Right cardiac atrium (tissue), 5 donors: ENCODE results near the gene AMZ2. TPM values are rescaled to one million over a fixed set of nuclear protein-coding genes. Genes with fewer than 3 reads are reported as not detected.
"Not testable (repeated sequence)": the region's sequence is repeated elsewhere in the genome, so short reads cannot be mapped to it uniquely, and the experiment has no call there.

Source experiments
- ATAC-seq, 2 donors: fragments of 200-7000 bp; cut with Tn5 transposase; one replicate each; pipeline versions ENCODE4 v1.8.0 to v1.9.1; 2020; ENCODE audit warnings: moderate library complexity in 2 of 2, mild to moderate bottlenecking in 1 of 2
- DNase-seq, 3 donors: peaks; one replicate each; pipeline ENCODE4 v3.0.0-alpha.2; 2020
- H3K27ac ChIP-seq: one replicate; pipeline ENCODE4 v1.5.1; 2013; ENCODE audit warnings: mild to moderate bottlenecking, low read length, control low read depth, moderate library complexity
- H3K27me3 ChIP-seq: one replicate; pipeline ENCODE4 v1.6.1; 2013; ENCODE audit not compliant: control insufficient read depth, insufficient read depth
- H3K4me1 ChIP-seq: one replicate; pipeline ENCODE4 v1.6.1; 2013; ENCODE audit warnings: low read length; ENCODE audit not compliant: control insufficient read depth, insufficient read depth
- H3K4me3 ChIP-seq: one replicate; pipeline ENCODE4 v1.5.1; 2013; ENCODE audit warnings: low read length, control low read depth
- H3K9me3 ChIP-seq: one replicate; pipeline ENCODE4 v1.6.1; 2013; ENCODE audit warnings: low read length; ENCODE audit not compliant: control insufficient read depth
- WGBS: extraction: QIAGEN DNeasy Blood & Tissue Kit; methylation state at CpG from one replicate; pipeline ENCODE4 v1.1.7; 2013; 5-methylcytosine and 5-hydroxymethylcytosine counted together
- intact Hi-C, 4 donors: fragments of 100-400 bp; cut with DNase I; formaldehyde crosslinking; loops; one replicate each; pipeline versions ENCODE4 v1.11.0 to v1.14.0; 2022 to 2023
- polyA plus RNA-seq: library from polyadenylated mRNA; stranded (reverse); fragments of 200-250 nt; gene quantifications from one replicate; pipeline ENCODE4 v1.2.3, GENCODE V29; 2013
- total RNA-seq, 4 donors: library from RNA; stranded (reverse); fragmentation: NEBNext Ultra II Directional; extraction: Animal tissue kit (Norgen Biotek cat#: 25700); gene quantifications; one replicate each; pipeline ENCODE4 v1.2.1, GENCODE V29; 2021
- donor health status: healthy with polysubstance abuse.
- donor health status: DM: no; HTN: yes; CAD: no.
- donor health status: DM: no; HTN: no; CAD: no.
- donor health status: DM: no; HTN: yes; CAD: no; lungs with severe emphysema.
- donor health status: DM: yes; HTN: yes; CAD: no.

AMZ2 gene
- total and polyA plus RNA-seq, 5 donors, result 73.9 to 98.3 (median 95.1) TPM

DNA sequence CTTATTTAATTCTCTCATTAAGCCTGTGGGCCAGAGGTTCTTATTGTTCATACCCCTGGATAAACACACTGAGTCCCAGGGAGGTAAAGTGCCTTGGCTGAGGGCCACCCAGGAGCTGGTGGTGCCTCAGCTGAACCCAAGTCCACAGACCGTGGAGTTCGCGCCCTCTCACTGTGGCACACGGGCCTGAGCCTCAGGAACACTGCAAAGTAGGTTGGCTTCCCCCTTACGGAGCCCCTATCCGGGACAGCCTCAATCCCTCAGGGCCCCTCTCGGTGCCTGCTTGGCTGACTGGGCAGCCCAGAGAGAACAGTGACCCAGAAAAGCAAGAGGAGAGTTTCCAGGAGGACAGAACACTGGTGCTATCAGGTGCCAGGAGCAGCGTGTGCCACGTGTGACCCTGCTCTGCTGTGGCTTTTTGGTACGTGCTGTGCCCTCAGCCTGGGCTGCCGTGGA is 12.5 kb upstream of the AMZ2 start:
- H3K4me1 ChIP-seq, H3K9me3 ChIP-seq, H3K4me3 ChIP-seq, intact Hi-C loops, H3K27me3 ChIP-seq: not testable (repeated sequence)
- 62% methylated on average over 11 of the region's 11 CpGs for WGBS
- ATAC-seq, result peak; percentile 88 to 92
- peak; percentile 55 to 82 (median 80) for DNase-seq
- peak overlapping the region; percentile 97 for H3K27ac ChIP-seq

DNA sequence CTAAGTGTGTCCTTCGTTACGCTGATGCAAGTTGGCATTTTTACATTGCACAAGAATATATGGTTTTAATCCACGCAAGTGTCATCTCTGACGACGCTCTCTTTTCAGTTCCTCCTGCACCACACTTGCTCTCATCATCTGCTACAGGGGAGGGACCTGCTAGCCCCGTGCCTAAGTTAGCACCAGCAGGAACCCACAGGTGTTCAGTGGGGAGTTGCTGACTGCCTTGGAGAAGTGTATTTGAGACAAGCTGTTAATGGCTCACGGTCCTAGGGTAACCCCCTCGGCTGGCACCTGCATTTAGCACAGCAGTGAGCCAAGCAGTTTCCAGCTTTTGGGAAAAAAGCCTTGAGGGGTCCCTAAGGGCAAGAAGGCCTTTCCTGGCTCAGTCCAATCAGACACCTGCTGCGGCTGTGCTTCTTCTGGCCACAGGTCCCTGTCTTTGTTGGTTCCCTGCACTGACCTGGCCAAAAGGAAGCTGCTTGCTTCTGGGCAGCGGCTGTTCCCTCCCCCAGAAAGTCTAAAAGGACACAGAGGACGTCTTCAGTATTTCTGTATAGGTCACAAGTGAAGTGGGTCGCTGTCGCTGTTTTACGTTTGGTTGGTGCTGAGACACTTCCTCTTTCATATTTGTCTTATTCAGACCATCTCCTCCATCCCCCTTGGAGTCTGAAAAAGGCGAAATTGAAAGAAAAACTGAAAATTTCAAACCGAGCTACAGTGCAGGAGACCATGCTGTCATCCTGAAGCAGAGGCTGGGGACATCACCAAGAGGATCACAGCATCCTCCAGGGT is 10.3 kb upstream of the AMZ2 start:
- peak; percentile 18 to 35 for ATAC-seq
- intact Hi-C loops, H3K27ac ChIP-seq, H3K4me1 ChIP-seq, H3K4me3 ChIP-seq, DNase-seq, H3K9me3 ChIP-seq, H3K27me3 ChIP-seq: not testable (repeated sequence)
- 69% methylated on average over 16 of the region's 16 CpGs for WGBS

DNA sequence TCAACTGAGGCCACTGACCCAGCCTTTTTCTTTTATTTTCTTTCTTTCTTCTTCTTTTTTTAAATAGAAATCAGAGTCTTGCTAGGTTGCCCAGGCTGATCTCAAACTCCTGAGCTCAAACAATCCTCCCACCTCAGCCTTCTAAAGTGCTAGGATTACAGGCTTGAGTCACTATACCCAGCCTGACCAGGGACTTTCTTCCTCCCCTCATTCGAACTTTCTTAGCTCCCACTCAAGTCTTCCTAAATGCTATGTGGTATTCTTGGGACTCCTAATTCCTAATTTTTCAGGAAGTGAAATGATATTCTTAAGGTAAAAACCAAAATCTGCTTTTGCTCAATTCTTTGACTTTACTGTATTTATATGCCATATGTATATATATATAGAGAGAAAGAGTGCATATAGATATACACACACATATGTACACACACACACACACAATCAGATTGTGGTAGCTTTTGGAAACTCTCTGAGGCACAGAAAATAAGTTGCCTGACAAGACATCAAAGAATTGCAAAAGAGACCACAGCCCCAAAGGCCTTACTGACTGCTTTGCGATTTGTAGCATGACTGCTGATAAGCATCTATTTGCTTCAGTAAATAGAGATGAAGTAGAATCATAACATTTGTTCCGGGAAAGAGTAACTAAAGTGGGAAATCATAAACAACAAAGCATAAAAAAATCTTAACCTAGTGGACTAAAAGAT is 9.5 kb upstream of the AMZ2 start:
- Histone ChIP-seq H3K27ac (no peak overlapping the region), H3K4me3 (no peak overlapping the region), H3K4me1 (peaks cover 4% of the 10 kb centered on the region), H3K9me3 (no peaks in the 10 kb centered on the region), H3K27me3 (no peaks in the 10 kb centered on the region)
- ATAC-seq, result no peak
- DNase-seq, result no peak
- 67% methylated on average over 3 of the region's 3 CpGs for WGBS
- intact Hi-C loops, result no loop called here

DNA sequence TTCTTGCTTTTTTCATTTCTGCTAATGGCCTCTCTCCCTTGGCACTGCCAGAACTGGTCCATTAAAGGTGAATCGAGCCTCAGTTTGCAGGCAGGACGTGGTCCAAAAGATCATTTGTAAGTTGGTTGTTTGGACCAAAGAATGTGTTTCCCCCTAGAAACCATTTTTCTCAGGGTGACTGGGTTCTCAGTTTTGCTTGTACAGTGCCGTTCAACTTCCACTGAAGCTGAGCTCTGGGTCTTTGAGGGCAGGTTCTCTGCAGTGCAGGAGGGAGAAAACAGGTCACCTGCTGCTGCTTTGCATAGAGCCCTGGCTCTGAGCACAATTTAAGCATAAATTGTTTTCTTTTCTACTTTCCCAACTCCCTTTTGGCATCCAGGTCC is 9.0 kb upstream of the AMZ2 start:
- Histone ChIP-seq H3K4me3 (no peak overlapping the region), H3K4me1 (peaks cover 4% of the 10 kb centered on the region), H3K27me3 (no peaks in the 10 kb centered on the region), H3K9me3 (no peaks in the 10 kb centered on the region), H3K27ac (no peak overlapping the region)
- ATAC-seq (no peak), DNase-seq (no peak)
- intact Hi-C loops, result no loop called here
- 83% methylated on average over 3 of the region's 3 CpGs for WGBS

DNA sequence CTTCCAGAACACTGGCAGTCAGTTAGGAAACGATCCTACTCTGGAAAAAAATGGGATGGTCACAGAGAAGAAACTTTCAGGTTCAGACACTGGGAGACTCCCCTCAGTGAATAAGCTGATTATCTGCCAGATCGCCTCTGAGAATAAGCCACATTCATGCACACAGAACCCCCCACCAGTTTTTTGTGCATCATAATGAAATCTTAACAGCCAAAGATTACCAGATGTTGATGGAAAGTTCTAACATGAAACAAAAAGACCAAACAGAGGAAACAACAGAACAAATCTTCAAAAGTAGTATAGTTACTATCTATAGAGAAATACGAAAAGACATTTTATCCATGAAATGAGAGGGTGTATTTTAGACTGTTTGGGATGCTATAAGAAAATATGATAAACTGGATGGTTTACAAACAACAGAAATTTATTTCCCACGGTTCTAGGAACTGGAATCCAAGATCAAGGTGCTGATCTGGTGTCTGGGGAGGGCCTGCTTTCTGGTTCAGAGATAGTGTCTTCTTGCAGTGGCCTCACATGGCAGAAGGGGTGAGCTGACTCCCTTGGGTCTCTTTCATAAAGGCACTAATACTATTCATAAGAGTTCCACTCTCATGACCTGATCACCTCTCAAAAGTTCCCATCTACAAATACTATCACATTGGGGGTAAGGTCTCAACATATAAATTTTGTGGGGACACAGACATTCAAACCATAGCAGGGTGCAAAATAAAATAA is 8.0 kb upstream of the AMZ2 start:
- no peak overlapping the region for H3K27ac ChIP-seq
- 89% methylated on average over 4 of the region's 4 CpGs for WGBS
- H3K4me1 ChIP-seq, result no peaks in the 10 kb centered on the region

DNA sequence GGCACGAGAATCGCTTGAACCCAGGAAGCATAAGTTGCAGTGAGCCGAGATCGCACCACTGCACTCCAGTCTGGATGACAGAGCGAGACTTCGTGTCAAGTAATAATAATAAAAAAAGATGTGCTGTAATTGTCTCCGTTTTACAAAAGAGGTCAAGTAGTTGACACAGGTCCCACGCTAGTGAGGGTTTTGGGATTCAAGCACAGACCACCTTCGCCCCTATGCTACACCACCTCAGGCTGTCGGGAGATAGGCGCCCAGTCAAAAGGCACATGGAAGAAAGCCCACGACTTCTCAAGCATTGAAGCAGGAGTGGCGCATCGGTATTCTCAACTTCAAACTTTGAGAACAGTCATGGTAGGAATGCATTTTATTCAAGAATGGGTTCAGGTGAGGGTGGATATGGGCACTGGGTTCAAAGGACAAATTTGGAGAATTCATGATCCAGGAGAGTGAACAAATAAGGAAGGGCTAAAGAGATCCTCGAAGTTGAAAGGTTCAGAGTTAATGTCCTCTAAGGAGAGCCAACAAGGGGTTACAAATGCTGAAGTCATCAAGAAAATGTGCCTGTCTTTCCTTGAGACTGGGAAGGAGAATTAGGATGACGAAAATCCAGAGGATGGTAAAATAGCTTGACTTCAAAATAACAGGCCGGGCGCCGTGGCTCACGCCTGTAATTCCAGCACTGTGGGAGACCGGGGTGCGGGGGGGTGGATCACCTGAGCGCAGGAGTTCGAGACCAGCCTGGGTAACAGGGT is 1.4 kb upstream of the AMZ2 start:
- Histone ChIP-seq H3K9me3 (no peaks in the 10 kb centered on the region), H3K27me3 (no peaks in the 10 kb centered on the region), H3K27ac (no peak overlapping the region), H3K4me3 (no peak overlapping the region), H3K4me1 (peaks cover 2% of the 10 kb centered on the region)
- intact Hi-C loops, result loop anchor here in 2 of 4 donors (5.0 kb wide), 1 partner anchor 39 kb away; no protein-coding TSS in a partner anchor
- WGBS, result 93% methylated on average over 24 of the region's 24 CpGs
- ATAC-seq (no peak), DNase-seq (peak in 2 of 3 donors; percentile 71 to 73)

More for the DNA sequence above, 8.0 kb upstream of the AMZ2 start:
- Histone ChIP-seq H3K9me3 (no peaks in the 10 kb centered on the region), H3K27me3 (no peaks in the 10 kb centered on the region), H3K4me3 (no peak overlapping the region)
- intact Hi-C loops, result no loop called here
- ATAC-seq, result no peak
- DNase-seq, result no peak

DNA sequence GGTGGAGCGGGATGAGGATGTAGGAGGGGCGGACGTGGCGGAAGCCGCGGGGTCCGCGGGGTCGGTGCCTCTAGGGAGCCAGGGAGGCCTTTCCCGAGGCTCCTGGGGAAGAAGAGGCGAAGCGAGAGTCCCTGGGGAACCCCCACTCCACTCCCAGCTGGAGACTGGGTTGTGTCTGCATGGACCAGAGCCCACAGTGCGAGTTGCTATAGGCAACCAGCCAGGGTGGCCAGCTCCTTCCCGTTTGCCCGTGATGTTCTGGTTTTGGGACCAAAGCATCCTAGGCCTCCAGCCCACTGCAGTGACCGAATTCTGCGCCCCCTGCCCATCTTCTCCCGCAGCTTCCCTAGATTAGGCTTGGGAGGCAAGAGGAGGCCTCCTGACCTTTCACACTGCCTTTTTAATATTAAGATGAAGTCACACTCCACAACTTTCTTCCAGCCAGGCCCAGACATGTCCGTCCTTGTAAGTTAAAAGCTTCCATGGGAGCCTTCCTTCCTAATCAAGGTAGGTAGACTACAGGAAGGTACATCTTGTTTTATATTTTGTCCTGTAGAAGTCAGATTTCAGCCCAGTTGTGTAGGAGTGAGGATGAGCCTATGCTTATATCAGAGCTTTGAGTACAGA is 469 bp downstream of the AMZ2 start:
- DNase-seq (peak in 2 of 3 donors; percentile 84 to 89), ATAC-seq (peak; percentile 65 to 71)
- intact Hi-C loops, result loop anchor here in 2 of 4 donors (5.0 kb wide), 1 partner anchor 41 kb away; no protein-coding TSS in a partner anchor
- peak overlapping the region; percentile 81 for H3K27ac ChIP-seq
- no peaks in the 10 kb centered on the region for H3K27me3 ChIP-seq
- H3K4me3 ChIP-seq, result peak overlapping the region; percentile 52
- H3K4me1 ChIP-seq, result peaks cover 2% of the 10 kb centered on the region
- no peaks in the 10 kb centered on the region for H3K9me3 ChIP-seq
- 1% methylated on average over 19 of the region's 19 CpGs for whole genome bisulfite sequencing

DNA sequence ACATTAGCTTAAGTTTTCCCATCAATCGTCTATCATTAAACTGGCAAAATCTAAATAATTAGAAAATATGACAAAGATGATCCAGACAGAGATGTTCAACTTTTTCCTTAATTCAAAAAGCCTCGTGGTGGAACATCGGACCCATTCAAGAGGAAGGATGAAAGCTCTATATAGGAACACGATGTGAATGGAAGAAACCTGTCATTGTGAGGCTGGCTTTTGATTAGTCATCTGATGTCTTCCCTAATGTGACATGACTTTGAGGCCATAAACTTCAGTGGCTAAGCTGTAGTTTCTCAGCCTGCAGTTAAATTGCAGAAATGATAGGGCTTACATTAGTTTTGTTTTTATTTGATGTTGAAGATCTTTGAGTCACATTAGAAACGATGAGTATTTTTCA is 1.0 kb downstream of the AMZ2 start:
- Histone ChIP-seq H3K4me3 (no peak overlapping the region), H3K27me3 (no peaks in the 10 kb centered on the region), H3K9me3 (no peaks in the 10 kb centered on the region), H3K27ac (no peak overlapping the region), H3K4me1 (peaks cover 2% of the 10 kb centered on the region)
- ATAC-seq (no peak), DNase-seq (no peak)
- intact Hi-C loops, result loop anchor here in 2 of 4 donors (5.0 kb wide), 1 partner anchor 42 kb away; no protein-coding TSS in a partner anchor
- 65% methylated on average over 5 of the region's 5 CpGs for WGBS

DNA sequence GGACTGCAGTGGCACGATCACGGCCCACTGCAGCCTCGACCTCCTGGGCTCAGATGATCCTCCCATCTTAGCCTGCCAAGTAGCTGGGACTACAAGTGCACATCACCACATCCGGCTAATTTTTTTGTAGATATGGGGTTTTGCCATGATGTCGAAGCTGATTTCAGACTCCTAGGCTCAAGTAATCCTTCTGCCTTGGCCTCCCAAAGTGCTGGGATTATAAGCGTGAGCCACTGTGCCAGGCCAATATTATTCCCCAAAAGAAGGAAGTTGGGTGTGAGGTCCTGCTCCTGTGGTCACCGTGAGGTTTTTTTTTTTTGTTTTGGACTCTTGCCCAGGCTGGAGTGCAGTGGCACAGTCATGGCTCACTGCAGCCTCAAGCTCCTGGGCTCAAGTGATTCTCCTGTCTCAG is 1.5 kb downstream of the AMZ2 start:
- Histone ChIP-seq H3K27me3 (no peaks in the 10 kb centered on the region), H3K9me3 (no peaks in the 10 kb centered on the region), H3K27ac (no peak overlapping the region), H3K4me3 (no peak overlapping the region), H3K4me1 (peaks cover 2% of the 10 kb centered on the region)
- ATAC-seq (no peak), DNase-seq (no peak)
- intact Hi-C loops, result loop anchor here in 2 of 4 donors (5.0 kb wide), 1 partner anchor 42 kb away; no protein-coding TSS in a partner anchor
- WGBS, result 56% methylated on average over 7 of the region's 7 CpGs

DNA sequence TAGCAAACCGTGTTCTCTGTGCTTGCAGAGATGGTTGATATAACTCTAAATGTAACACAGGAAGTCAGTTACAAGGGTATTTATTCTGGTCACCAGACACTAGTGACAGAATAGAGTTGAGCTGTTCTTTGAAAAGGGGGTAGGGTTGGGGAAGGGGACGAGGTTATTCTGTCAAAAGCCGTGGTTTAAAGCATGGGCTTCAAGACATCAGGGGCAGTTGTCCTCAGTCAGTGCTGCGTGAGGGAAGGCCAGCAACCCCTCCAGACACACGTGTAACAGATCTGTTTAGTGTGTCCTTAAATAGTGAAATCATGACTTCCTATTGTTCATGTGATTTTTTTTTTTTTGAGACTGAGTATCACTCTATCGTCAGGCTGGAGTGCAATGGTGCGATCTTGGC is 5.6 kb downstream of the AMZ2 start:
- ATAC-seq, H3K27ac ChIP-seq, H3K27me3 ChIP-seq, H3K4me3 ChIP-seq, DNase-seq, H3K4me1 ChIP-seq, intact Hi-C loops, H3K9me3 ChIP-seq: not testable (repeated sequence)
- 76% methylated on average over 7 of the region's 7 CpGs for WGBS
